Right ventricle myocardium superior (tissue), 1 donor: Measurements from ENCODE around the gene CCDC181. TPM values are rescaled to one million over a fixed set of nuclear protein-coding genes. Genes with fewer than 3 reads are reported as not detected.

ENCODE experiments used
- ATAC-seq: fragments of 200-7000 bp; cut with Tn5 transposase; one replicate; pipeline ENCODE4 v1.9.1; 2020; ENCODE audit warnings: mild to moderate bottlenecking; ENCODE audit not compliant: poor library complexity
- DNase-seq: peaks from one replicate; pipeline ENCODE4 v3.0.0-alpha.2; 2020
- intact Hi-C: fragments of 100-400 bp; cut with DNase I; formaldehyde crosslinking; loops from one replicate; pipeline ENCODE4 v1.11.2; 2022
- long read RNA-seq: library from polyadenylated mRNA; unstranded; transcript quantifications from one replicate; pipeline ENCODE4 v2.0.0, GENCODE V29; 2021
- total RNA-seq: library from RNA; stranded (reverse); fragmentation: NEBNext Ultra II Directional; extraction: Animal tissue kit (Norgen Biotek cat#: 25700); gene quantifications from one replicate; pipeline ENCODE4 v1.2.1, GENCODE V29; 2021
- donor health status: DM: no; HTN: yes; CAD: no; lungs with severe emphysema.

CCDC181 gene
- total RNA-seq, result 0.56 TPM
- long read RNA-seq, partial matches to known transcripts, result 0 of 4 reads
- long read RNA-seq, other reads (novel, unspliced or antisense), result 1 of 4 reads

DNA sequence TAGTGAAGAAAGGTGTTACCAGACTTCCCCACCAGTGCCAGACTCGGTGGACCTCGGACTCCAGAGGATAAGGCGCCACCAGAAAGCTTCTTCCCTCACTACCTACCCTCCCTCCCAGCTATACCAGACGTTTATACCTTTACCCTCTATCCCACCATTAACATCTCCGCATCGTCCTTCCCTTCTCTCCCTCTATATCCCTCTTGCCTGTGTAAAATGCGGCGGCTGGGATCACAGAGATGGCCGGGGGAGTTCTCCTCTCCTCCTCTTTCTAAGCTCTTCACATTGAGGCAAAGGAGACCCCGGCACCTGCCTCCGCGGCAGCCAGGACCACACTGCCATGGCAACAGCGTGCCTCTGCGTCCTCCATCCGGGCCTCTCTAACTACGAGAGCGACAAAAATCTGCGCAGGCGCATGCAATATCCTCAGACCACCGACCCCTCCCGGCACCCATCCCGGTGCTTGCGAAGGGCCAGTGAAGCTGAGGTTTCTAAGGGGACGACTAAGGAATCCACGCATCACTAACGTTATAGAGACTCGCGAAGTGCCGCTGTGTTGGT, at the start of gene CCDC181:
Gene CCDC181, minus strand, starts transcription at position 394 of the 561 bp plus-strand sequence. CDS start 2,547 bp downstream, outside the sequence.
- peak; percentile 93 for ATAC-seq
- intact Hi-C loops, result no loop called here

DNA sequence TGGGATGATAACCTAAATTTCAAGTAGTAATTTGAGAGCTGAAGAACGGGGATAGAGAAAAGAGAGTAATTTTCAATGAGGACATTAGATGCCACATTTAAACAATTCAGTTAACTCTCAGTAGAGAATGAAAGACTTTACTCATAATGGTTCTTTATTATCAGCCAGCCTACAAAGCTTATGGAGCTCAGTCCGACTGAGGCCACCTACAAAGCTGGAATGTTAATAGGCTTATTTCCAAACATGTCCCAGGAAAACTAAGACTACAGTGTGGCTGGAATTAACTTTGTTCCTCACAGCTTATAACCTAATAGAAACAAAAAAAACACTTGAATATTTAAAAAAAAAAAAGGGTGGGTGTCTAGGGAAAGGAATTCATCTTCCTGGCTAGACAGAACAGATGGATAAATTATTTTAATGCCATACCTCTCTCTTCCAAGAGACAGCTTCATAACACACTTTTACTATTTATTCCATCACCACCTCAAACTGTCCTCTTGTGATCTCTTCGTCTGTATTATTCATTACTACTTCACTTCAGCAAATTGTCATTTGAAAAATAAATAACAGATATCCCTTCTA, 48.6 kb upstream of the CCDC181 start:
- ATAC-seq, result no peak

More for the DNA sequence above, at the start of gene CCDC181:
- peak; percentile 72 for DNase-seq

DNA sequence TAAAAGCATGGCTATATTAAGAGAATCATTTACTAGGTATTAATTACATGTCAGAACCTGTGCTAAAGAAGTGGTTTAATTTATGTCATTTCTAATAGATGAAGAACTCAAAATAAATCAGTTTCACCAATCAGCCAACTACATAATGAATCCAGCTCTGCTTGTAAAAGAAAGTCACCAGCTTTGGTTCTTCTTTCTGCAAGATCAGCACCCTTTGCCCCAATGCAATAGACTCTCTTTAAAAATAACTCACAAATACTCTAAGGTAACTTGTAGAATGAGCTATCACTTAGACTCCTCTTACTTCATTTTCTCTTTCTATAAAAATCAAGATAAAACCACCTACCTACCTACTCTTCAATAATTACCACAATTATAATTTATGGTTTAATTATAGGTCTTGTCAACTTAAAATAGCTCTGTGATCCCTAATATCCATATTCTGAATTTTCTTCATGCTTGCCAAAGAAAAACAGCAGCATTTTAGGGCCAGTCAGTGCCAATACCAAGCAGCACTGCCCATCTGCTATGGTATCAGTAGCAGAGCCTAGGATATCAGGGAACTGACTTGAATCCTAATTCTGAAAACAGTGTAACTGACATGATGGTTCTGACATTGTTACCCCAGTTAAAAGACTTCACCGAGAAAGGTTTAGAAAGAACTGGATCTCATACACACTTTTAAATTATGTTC, 47.2 kb upstream of the CCDC181 start:
- intact Hi-C loops, result no loop called here
- ATAC-seq (no peak), DNase-seq (no peak)

More for the DNA sequence above, 48.6 kb upstream of the CCDC181 start:
- intact Hi-C loops, result no loop called here
- no peak for DNase-seq

DNA sequence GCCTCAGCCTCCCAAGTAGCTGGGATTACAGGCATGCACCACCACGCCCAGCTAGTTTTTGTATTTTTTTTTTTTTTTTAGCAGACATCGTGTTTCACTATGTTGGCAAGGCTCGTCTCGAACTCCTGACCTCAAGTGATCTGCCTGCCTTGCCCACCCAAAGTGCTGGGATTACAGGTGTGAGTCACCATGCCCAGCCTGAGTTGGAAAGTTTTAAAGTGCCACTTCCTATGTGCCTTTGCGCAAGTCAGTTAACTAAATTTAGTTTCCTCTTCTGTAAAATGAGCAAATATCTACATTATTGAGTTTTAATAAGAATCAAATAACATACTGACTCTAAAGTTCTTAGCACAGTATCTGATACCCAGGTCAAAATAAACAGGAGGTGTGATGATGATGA, 46.1 kb upstream of the CCDC181 start:
- DNase-seq (no peak), ATAC-seq (no peak)
- intact Hi-C loops, result no loop called here

DNA sequence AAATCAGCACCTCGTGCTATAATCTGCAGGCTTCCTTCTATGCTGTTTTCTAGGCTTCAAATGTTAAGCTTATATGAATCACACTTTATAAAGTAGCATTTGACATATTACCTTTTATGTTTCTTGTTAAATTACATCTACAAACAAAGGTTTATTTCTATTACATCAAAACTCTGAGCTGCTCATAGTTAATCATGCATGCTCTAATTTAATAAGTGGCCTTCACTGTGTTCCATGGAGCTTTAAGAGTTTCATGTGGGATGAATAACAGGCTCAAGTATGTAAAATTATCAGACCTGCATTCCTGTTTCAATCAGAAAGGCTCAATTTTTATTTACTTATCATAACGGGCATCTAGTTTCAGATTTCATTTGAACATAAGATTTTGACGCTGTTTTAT, 45.5 kb upstream of the CCDC181 start:
- intact Hi-C loops, result no loop called here
- no peak for ATAC-seq

DNA sequence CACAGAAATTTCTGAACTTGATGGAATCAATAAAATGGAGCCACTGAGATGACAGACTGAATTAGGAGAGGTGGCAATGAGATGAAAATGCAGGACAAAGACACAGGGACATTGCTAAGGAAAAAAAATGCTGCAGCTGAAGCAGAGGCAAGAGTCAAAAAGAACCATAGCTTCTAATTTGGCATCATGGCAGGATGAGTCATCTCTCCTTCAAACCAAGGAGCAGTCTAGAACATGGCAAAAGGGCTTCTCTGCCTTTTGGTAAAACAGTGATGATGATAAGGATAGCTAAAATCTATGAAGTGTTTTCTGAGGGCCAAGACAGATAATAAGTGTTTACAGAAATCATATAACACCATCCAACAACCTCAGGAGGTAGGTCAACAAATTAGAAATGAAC, 41.7 kb upstream of the CCDC181 start:
- no peak for ATAC-seq
- no peak for DNase-seq
- intact Hi-C loops, result loop anchor here (5.0 kb wide), 1 partner anchor 78 kb away; no protein-coding TSS in a partner anchor

More for the DNA sequence above, 45.5 kb upstream of the CCDC181 start:
- DNase-seq, result no peak

DNA sequence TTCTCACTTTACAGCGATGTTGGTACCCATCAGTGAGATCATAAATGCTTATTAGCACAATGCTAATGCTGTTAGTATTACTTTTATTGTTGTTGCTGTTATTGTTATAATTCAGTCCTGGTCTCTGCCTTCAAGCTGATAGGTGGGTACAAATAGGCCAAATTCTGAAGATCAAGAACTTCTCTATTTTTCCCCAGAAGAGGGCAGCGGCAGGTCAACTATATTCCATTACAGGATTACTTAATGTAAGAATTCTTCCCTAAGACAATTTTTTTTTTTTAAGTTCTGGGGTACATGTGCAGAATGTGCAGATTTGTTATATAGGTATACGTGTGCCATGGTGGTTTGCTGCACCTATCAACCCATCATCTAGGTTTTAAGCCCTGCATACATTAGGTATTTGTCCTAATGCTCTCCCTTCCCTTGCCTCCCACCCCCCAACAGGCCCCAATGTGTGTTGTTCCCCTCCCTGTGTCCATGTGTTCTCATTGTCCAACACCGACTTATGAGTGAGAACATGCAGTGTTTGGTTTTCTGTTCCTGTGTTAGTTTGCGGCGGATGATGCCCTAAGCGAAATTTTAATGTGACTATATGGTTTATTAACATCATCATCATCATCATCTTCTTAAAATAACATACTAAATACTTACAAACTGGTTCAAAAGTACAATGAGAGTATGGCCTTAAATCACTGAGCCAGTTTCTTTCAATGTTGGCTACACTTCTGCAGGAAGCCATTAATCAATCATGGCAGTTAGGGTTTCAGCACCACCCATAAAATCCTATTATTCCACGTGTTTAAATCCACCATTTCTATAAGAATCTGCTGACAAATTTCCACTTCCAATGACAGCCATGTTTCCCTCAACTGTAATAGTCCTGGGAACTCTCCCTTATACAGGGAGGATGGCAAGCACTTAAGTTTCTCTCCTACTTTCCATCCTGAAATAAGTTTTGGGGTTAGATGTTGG, 39.3 kb upstream of the CCDC181 start:
- intact Hi-C loops, result loop anchor here (5.0 kb wide), 1 partner anchor 81 kb away; no protein-coding TSS in a partner anchor
- ATAC-seq (peak; percentile 38), DNase-seq (no peak)

DNA sequence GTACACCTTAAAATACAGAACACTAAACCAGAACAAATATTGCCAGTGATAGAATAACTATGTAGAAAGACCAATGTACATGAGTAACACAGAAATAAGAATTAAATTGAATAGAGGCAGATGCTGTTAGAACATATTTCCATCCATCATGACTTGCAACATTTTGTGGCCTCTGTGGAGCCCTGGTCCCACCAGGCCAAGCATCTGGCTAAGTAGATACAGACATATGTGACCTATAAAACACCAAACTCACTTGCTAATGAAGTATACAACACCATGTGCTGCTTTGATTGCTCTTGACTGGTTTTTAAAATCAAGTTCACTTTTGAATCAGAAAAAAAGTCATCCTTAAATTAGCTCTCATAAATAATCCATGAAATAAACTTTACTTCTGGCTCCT, 38.0 kb upstream of the CCDC181 start:
- intact Hi-C loops, result loop anchor here (5.0 kb wide), 1 partner anchor 82 kb away; no protein-coding TSS in a partner anchor
- DNase-seq (no peak), ATAC-seq (no peak)

DNA sequence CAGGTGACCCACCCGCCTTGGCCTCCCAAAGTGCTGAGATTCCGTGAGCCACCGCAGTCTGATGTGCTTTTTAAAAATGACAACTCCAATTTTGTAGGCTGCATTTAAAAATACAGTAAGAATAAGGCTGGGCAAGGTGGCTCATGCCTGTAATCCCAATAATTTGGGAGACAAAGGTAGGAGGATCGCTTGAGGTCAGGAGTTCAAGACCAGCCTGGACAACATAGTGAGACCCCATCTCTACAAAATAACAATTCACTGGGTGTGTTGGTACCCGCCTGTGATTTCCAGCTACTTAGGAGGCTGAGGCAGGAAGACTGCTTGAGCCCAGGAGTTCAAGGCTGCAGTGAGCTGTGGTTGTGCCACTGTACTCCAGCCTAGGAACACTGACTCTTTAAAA, 35.1 kb upstream of the CCDC181 start:
- ATAC-seq, result no peak
- intact Hi-C loops, result no loop called here

DNA sequence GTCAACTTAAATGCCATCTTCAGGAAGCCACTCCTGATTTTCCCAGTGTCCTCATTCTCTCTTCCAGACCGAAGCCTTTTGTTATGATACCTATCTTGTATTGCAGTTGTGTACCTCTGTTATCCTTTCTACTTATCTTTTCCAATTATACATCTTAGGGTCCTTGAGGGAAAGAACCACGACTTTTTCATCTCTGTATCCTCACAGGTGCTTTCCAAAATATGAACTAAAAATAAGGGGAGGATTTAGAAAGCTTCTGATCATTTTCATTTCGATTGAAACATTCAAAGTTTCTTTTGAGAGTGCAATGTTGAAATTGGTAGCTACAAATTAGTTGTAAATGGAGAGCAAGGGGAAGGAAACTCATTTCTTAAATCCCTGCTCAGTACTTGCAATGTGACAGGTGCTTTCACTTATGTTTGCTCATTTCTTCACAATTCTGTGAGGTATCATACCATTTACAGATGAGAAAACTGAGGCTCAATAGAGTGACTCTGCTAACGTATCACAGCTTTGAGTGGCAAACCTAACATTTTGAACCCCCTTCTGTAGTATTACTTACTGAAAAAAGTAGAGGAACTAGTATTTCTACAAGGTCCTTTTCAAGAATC, 34.2 kb upstream of the CCDC181 start:
- intact Hi-C loops, result no loop called here

More for the DNA sequence above, 35.1 kb upstream of the CCDC181 start:
- DNase-seq, result no peak

DNA sequence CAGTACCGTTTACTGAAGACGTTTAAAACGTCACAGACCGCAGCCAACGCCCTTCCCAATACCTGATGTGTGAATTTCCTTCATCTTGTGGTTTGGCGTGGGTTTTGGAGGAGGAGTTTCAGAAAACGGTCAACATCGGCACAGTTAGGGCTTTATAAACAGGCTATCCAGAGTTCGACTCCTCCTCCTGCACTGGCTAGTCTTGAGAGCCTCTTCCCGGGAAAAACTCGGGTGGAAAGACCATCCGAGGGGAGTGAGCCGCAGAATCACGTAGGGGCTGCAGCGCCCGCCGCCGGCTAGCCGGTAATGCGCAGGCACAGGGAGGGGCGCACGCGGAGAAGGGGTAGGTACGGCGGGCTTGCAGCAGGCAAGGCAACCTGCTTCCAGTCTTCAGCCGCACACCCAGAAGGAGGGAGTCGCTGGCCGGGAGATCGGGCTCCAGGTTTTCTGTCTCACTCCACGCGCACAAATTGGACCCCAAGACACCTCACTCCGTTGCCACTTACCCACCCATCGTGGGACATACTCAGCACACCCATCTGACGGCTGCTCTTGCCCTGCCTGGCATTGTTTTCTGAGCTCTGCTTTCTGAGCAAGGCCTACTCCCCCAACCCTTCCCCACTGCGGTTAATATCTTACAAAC, 33.0 kb upstream of the CCDC181 start:
- ATAC-seq, result peak; percentile 61
- peak; percentile 40 for DNase-seq
- intact Hi-C loops, result no loop called here

More for the DNA sequence above, 34.2 kb upstream of the CCDC181 start:
- ATAC-seq (no peak), DNase-seq (no peak)

DNA sequence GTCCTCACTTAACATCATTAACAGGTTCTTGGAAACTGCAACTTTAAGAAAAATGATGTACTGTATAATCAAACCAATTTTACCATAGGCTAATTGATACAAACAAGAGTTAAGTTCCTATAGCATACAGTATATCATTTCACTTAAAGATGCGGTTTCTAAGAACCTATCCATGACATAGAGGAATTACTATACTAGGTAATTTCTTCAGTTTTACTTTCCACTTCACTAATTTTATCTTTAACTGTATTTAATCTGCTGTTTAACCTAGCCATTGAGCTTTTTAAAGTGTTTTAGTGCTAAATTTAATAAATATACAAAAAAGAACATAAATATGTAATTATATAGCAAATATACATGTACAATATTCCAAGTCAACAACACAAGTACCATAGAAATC, 30.2 kb upstream of the CCDC181 start:
- ATAC-seq (no peak), DNase-seq (no peak)
- intact Hi-C loops, result no loop called here

DNA sequence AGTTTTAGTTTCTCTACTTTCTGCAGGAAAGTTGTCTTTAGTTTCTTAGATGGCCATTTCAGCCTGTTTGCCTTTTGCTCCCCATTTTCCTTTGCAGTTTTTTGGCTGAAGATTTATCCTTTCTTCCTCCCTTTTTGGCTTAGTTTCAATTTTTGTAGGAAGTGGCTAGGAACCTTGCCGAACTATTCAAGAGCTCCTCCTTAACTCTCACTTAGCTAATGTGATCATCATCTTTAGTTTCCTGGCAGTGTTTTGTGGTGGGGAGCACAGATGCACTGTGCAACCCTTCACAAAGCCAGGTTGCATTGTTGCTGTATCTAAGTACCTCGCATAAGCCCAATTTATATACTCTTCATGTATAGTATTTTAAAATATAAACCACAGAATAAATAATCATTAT, 28.8 kb upstream of the CCDC181 start:
- DNase-seq (no peak), ATAC-seq (no peak)
- intact Hi-C loops, result no loop called here

DNA sequence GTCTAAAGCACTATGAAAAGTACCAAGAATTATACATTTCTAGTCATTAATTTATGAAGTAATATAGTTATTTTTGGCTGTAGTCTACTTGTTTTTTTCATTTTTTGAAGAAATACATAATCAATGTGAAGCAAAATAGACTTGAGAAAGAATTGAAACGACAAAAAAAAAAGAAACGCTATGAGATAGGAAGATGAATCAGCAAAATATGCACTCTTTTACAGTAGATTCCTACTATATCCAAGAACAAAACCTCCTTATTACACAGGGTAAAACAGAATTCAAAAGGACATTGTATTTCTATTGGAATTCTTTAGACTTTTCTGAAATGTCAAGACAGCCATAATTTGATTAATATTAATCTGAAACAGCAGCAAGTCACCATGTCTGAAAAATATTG, 25.6 kb upstream of the CCDC181 start:
- intact Hi-C loops, result no loop called here
- no peak for DNase-seq
- no peak for ATAC-seq

DNA sequence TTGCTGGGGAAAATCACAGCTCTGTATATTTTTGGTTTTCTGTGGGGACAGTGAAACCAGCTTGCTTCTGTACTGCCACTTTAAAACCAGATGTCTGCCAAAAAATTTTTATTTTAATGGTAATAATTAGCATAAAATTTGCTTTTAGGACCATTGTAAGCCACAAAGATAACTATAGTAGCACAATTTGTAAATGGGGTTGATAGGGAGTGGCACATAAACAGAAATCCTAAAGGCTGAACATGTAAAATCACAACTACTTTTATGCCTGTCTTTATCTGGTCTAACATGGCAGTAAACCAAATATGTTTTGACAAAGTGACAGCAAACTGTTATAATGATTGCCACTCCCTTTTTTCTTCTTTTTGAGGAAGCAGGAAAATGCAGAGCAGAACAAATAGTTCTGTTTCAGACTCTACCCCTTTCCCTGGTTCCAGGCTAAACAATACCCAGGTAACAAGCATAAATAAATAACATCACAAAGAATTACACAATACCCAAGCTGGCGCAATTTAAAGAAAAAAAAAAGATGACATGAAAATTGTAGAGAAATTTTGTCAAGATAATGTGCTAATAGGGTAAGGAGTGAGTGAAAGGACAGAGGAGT, 24.0 kb upstream of the CCDC181 start:
- DNase-seq (no peak), ATAC-seq (no peak)
- intact Hi-C loops, result no loop called here

DNA sequence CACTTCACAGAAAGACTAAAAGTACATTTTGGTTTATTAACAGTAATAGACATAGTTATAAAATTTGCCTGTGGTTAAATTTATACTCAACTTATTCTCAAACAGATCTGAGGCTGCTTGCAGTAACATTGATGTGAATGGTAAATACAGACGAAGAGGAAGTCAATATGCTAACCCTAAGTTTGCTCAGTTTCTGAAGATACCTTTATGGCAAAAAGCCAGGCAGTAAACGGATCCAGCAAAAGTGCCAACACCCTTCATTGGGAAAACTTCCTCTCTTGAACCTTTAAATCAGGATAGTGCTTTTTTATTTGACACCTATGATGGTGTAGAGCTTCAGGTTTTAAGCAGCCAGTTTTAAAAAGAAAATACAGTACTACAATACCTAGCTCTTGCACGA, 16.6 kb upstream of the CCDC181 start:
- intact Hi-C loops, result no loop called here
- DNase-seq (no peak), ATAC-seq (no peak)

DNA sequence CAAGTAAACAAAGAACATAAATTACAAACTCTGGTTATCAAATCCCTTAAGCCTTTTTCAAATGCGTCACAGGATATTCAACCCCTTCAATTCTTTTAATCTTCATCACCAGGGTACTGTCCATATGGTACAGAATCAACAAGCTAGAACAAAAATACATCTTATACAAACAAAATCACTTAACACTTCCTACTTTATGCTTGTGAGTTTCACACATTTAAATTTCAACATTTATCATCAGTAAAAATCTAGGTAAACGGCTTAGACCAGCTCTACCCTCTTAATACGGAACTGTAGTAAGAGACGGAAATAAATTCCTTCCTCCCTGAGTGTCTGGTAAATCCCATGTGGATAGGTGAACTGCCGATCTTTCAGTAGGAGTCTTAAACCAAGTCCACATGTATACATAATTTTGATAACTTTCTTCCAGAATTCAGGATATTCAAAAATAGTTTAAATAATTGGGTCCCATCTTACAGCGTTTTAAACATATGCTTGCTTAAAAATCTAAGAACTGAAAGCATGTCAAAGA, 1.0 kb downstream of the CCDC181 start:
- intact Hi-C loops, result no loop called here
- ATAC-seq (no peak), DNase-seq (no peak)
